SK-N-SH (cell line): ENCODE results near the gene CENPF. TPM values are rescaled to one million over a fixed set of nuclear protein-coding genes. Genes with fewer than 3 reads are reported as not detected.

Source experiments
- CTCF ChIA-PET: fragments of 300-600, 350-600 bp; formaldehyde crosslinking; extraction: SDS; loops from one replicate; lab custom pipeline; 2021; lab: Yijun Ruan, JAX
- POLR2A ChIA-PET: fragments of 350-600 bp; sonication (Branson Sonifier 250); formaldehyde crosslinking; extraction: SDS; loops from one replicate; lab custom pipeline; 2020; ENCODE audit warnings: antibody characterized with exemption, inconsistent platforms; lab: Yijun Ruan, JAX
- DNase-seq: peaks from one replicate; pipeline ENCODE4 v3.0.0; 2012
- H2AFZ ChIP-seq: fragments of 200-600 bp; sonication (generic); 2 replicates; pipeline ENCODE4 v1.8.1; 2016; ENCODE audit warnings: antibody characterized with exemption, mild to moderate bottlenecking, low read depth
- H3F3A ChIP-seq: fragments of 200-600 bp; sonication (generic); replicated peaks from 2 replicates; pipeline ENCODE3; 2016; ENCODE audit warnings: antibody characterized with exemption, mild to moderate bottlenecking; ENCODE audit not compliant: insufficient read depth
- H3K27ac ChIP-seq, 2 experiments: fragments of 200-500 bp in 1 of 2; fragments of 200-600 bp in 1 of 2; sonication (Bioruptor generic) in 1 of 2; sonication (generic), shearing (Covaris generic) in 1 of 2; 2 replicates each; pipeline versions ENCODE4 v1.5.1 to v1.6.1; 2014 to 2016; ENCODE audit warnings: low read depth in 2 of 2, inconsistent platforms in 1 of 2, low read length in 1 of 2, mild to moderate bottlenecking in 1 of 2, mixed read lengths in 1 of 2
- H3K27me3 ChIP-seq: fragments of 200-600 bp; sonication (generic), shearing (Covaris generic); 2 replicates; pipeline ENCODE4 v1.6.1; 2016; ENCODE audit warnings: mixed run types; ENCODE audit not compliant: insufficient read depth
- H3K36me3 ChIP-seq, 2 experiments: fragments of 200-500 bp in 1 of 2; fragments of 200-600 bp in 1 of 2; sonication (Bioruptor generic) in 1 of 2; sonication (generic) in 1 of 2; replicated peaks in 1 of 2; 2 replicates each; pipeline versions ENCODE3 to v1.5.1; 2014 to 2016; ENCODE audit warnings: low read length in 1 of 2, mild to moderate bottlenecking in 1 of 2; ENCODE audit not compliant: insufficient read depth in 2 of 2, control insufficient read depth in 1 of 2
- H3K4me1 ChIP-seq, 2 experiments: fragments of 200-500 bp in 1 of 2; fragments of 200-600 bp in 1 of 2; sonication (Bioruptor generic) in 1 of 2; sonication (generic), shearing (Covaris generic) in 1 of 2; 2 replicates each; pipeline versions ENCODE4 v1.5.1 to v1.6.1; 2014 to 2016; ENCODE audit warnings: low read depth in 1 of 2, low read length in 1 of 2, mixed run types in 1 of 2; ENCODE audit not compliant: insufficient read depth in 2 of 2, control insufficient read depth in 1 of 2
- H3K4me2 ChIP-seq: fragments of 200-600 bp; sonication (generic), shearing (Covaris generic); 2 replicates; pipeline ENCODE4 v1.6.1; 2017; ENCODE audit warnings: mixed run types
- H3K4me3 ChIP-seq, 2 experiments: fragments of 200-500 bp in 1 of 2; fragments of 200-600 bp in 1 of 2; sonication (Bioruptor generic) in 1 of 2; sonication (generic), shearing (Covaris generic) in 1 of 2; 2 replicates each; pipeline versions ENCODE4 v1.5.1 to v1.8.1; 2014 to 2016; ENCODE audit warnings: low read depth in 2 of 2, inconsistent platforms in 1 of 2, low read length in 1 of 2, mild to moderate bottlenecking in 1 of 2, mixed read lengths in 1 of 2, moderate library complexity in 1 of 2
- H3K79me2 ChIP-seq: fragments of 200-600 bp; sonication (generic); 2 replicates; pipeline ENCODE4 v1.8.1; 2017; ENCODE audit warnings: mild to moderate bottlenecking; ENCODE audit not compliant: insufficient read depth
- H3K9ac ChIP-seq: fragments of 200-600 bp; sonication (generic); 2 replicates; pipeline ENCODE4 v1.6.1; 2017; ENCODE audit warnings: mixed run types
- H3K9me2 ChIP-seq: fragments of 200-600 bp; sonication (generic); 2 replicates; pipeline ENCODE4 v1.6.1; 2017; ENCODE audit warnings: mixed run types
- H3K9me3 ChIP-seq: fragments of 200-600 bp; sonication (generic); 2 replicates; pipeline ENCODE4 v1.6.1; 2017; ENCODE audit warnings: mixed run types, mild to moderate bottlenecking, moderate library complexity
- H4K20me1 ChIP-seq: fragments of 200-600 bp; sonication (generic); 2 replicates; pipeline ENCODE4 v1.6.1; 2017; ENCODE audit warnings: mild to moderate bottlenecking, mixed run types; ENCODE audit not compliant: insufficient read depth
- CHD2 ChIP-seq: fragments of 150-350 bp; IDR thresholded peaks from 2 replicates; pipeline ENCODE4 v1.6.1; 2018; ENCODE audit warnings: low read length; ENCODE audit not compliant: partially characterized antibody
- IRF3 ChIP-seq: fragments of 150-350 bp; IDR thresholded peaks from 2 replicates; pipeline ENCODE4 v1.6.1; 2016; ENCODE audit warnings: mild to moderate bottlenecking, low read depth, low read length
- JUND ChIP-seq: IDR thresholded peaks from 2 replicates; pipeline ENCODE4 v1.4.0; 2012
- RCOR1 ChIP-seq: fragments of 150-350 bp; IDR thresholded peaks from 2 replicates; pipeline ENCODE4 v1.6.1; 2017; ENCODE audit warnings: antibody characterized with exemption, low read length
- RXRA ChIP-seq: IDR thresholded peaks from 2 replicates; pipeline ENCODE4 v1.4.0; 2012; ENCODE audit warnings: low read depth, mild to moderate bottlenecking, borderline replicate concordance
- SIN3A ChIP-seq: IDR thresholded peaks from 2 replicates; pipeline ENCODE4 v1.6.1; 2012; ENCODE audit warnings: low read depth, mild to moderate bottlenecking, low read length, moderate library complexity, borderline replicate concordance
- SMC3 ChIP-seq: IDR thresholded peaks from 2 replicates; pipeline ENCODE4 v1.6.1; 2012; ENCODE audit warnings: low read depth, low read length, improper control_type of control experiment
- USF2 ChIP-seq: fragments of 150-350 bp; IDR thresholded peaks from 2 replicates; pipeline ENCODE4 v1.6.1; 2017; ENCODE audit warnings: antibody characterized with exemption, low read length, low read depth, borderline replicate concordance
- WGBS: methylation state at CpG from one replicate; pipeline ENCODE4 v1.1.6; 2017; ENCODE audit warnings: low lambda C conversion rate; 5-methylcytosine and 5-hydroxymethylcytosine counted together
- polyA plus RNA-seq, 3 experiments: library from polyadenylated mRNA; depleted of rRNA; stranded (reverse); fragments of >200 nt; gene quantifications; 2 replicates each; pipeline ENCODE4 v1.2.3, GENCODE V29; 2012
- TF ChIP-seq, protein P1 (sequence below): IDR thresholded peaks from 2 replicates; pipeline ENCODE4 v1.4.0; 2012; ENCODE audit warnings: low read depth, borderline replicate concordance

The CENPF gene
- polyA plus RNA-seq, 1 of the 3 experiments (the other 2 are of a cell fraction): 14.5 TPM

DNA sequence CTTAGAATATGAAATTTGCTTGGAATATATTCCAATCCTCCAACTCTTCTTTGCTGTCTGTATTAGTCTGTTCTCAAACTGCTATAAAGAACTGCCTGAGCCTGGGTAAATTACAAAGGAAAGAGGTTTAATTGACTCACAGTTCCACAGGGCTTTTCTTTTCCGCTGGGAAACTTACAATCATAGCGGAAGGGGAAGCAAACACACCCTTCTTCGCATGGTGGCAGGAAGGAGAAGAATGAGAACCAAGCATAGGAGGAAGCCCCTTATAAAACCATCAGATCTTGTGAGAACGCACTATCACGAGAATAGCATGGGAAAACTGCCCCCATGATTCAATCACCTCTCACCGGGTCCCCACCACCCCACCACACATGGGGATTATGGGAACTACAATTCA lies 14.8 kb downstream of the CENPF start:
- POLR2A ChIA-PET: no interaction called here
- no peak overlapping the region for H3K9ac ChIP-seq
- H3K9me3 ChIP-seq: no peaks in the 10 kb centered on the region
- TF ChIP-seq JUND (no peak), SIN3A (no peak)
- H3K4me3 ChIP-seq: no peak overlapping the region
- H3K36me3 ChIP-seq: peaks cover 48 to 58% of the 10 kb centered on the region in 2 experiments
- H3K9me2 ChIP-seq: no peaks in the 10 kb centered on the region
- H4K20me1 ChIP-seq: peaks cover 5% of the 10 kb centered on the region; the same call in 1 of the 2 replicates
- H3F3A ChIP-seq: peaks cover 18% of the 10 kb centered on the region
- no peaks in the 10 kb centered on the region for H3K27me3 ChIP-seq
- WGBS: 88% methylated on average over 6 of the region's 6 CpGs
- DNase-seq: no peak
- H3K4me2 ChIP-seq: no peak overlapping the region
- CTCF ChIA-PET: interaction anchor here (1.0 kb wide), 1 partner anchor 12 kb away, joined by 3 read pairs; no protein-coding TSS in a partner anchor
- H3K79me2 ChIP-seq: peaks cover 60% of the 10 kb centered on the region
- no peak overlapping the region for H2AFZ ChIP-seq
- no peak overlapping the region for H3K27ac ChIP-seq
- H3K4me1 ChIP-seq: peaks cover 0 to 8% of the 10 kb centered on the region in 2 experiments; a peak in 2 of 4 replicates

GRCh38 chr1:214621236-214621635 lies 18.2 kb downstream of the CENPF start:
- Histone ChIP-seq H3K27me3 (no peaks in the 10 kb centered on the region), H3K36me3 (peaks cover 63 to 79% of the 10 kb centered on the region in 2 experiments), H3K9me2 (no peaks in the 10 kb centered on the region), H2AFZ (no peak overlapping the region), H3K27ac (no peak overlapping the region), H3F3A (peaks cover 16% of the 10 kb centered on the region), H4K20me1 (no peaks in the 10 kb centered on the region; the same call in 1 of the 2 replicates), H3K79me2 (peaks cover 45% of the 10 kb centered on the region; the same call in 1 of the 2 replicates), H3K4me1 (no peaks in the 10 kb centered on the region; a peak in 1 of 4 replicates), H3K9ac (no peak overlapping the region), H3K4me2 (no peak overlapping the region), H3K9me3 (no peaks in the 10 kb centered on the region), H3K4me3 (no peak overlapping the region)
- CTCF ChIA-PET: interaction anchor here (9.3 kb wide), 1 partner anchor 16 kb away, joined by 77 read pairs; no protein-coding TSS in a partner anchor
- 100% methylated on average over 2 of the region's 2 CpGs for WGBS
- POLR2A ChIA-PET: no interaction called here
- TF ChIP-seq, protein P1, sequence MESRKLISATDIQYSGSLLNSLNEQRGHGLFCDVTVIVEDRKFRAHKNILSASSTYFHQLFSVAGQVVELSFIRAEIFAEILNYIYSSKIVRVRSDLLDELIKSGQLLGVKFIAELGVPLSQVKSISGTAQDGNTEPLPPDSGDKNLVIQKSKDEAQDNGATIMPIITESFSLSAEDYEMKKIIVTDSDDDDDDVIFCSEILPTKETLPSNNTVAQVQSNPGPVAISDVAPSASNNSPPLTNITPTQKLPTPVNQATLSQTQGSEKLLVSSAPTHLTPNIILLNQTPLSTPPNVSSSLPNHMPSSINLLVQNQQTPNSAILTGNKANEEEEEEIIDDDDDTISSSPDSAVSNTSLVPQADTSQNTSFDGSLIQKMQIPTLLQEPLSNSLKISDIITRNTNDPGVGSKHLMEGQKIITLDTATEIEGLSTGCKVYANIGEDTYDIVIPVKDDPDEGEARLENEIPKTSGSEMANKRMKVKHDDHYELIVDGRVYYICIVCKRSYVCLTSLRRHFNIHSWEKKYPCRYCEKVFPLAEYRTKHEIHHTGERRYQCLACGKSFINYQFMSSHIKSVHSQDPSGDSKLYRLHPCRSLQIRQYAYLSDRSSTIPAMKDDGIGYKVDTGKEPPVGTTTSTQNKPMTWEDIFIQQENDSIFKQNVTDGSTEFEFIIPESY: no peak
- TF ChIP-seq RXRA (no peak), IRF3 (no peak), RCOR1 (no peak), USF2 (no peak), CHD2 (no peak), SMC3 (no peak)
- DNase-seq: no peak
